H9 (cell line): Measurements from ENCODE around the gene DIP2C. TPM values are rescaled to one million over a fixed set of nuclear protein-coding genes. Genes with fewer than 3 reads are reported as not detected.
"Not testable (repeated sequence)": the region's sequence is repeated elsewhere in the genome, so short reads cannot be mapped to it uniquely, and the experiment has no call there.

ENCODE experiments used
- DNase-seq: peaks from one replicate; pipeline ENCODE4 v3.0.0-alpha.2; 2017
- H2AFZ ChIP-seq: one replicate; pipeline ENCODE4 v1.6.1; 2013; ENCODE audit warnings: mild to moderate bottlenecking, low read length, control low read depth, moderate library complexity
- H2AK5ac ChIP-seq: 2 replicates; pipeline ENCODE4 v1.6.1; 2013; ENCODE audit warnings: low read length, control low read depth, mixed read lengths; ENCODE audit not compliant: insufficient read length
- H2BK120ac ChIP-seq: one replicate; pipeline ENCODE4 v1.6.1; 2013; ENCODE audit warnings: low read depth, mild to moderate bottlenecking, low read length, control low read depth, inconsistent platforms; ENCODE audit not compliant: poor library complexity, severe bottlenecking
- H2BK12ac ChIP-seq: 2 replicates; pipeline ENCODE4 v1.6.1; 2013; ENCODE audit warnings: low read length, control low read depth, mixed read lengths, low read depth; ENCODE audit not compliant: insufficient read length
- H2BK15ac ChIP-seq: 2 replicates; pipeline ENCODE4 v1.6.1; 2013; ENCODE audit warnings: low read depth, low read length, control low read depth
- H2BK20ac ChIP-seq: one replicate; pipeline ENCODE4 v1.6.1; 2013; ENCODE audit warnings: low read depth, mild to moderate bottlenecking, low read length, control low read depth, inconsistent platforms; ENCODE audit not compliant: poor library complexity, severe bottlenecking
- H2BK5ac ChIP-seq: 2 replicates; pipeline ENCODE4 v1.6.1; 2013; ENCODE audit warnings: low read length, control low read depth, mixed read lengths; ENCODE audit not compliant: insufficient read length
- H3K14ac ChIP-seq: 2 replicates; pipeline ENCODE4 v1.6.1; 2013; ENCODE audit warnings: low read length, control low read depth; ENCODE audit not compliant: insufficient read depth
- H3K18ac ChIP-seq: 2 replicates; pipeline ENCODE4 v1.6.1; 2013; ENCODE audit warnings: low read depth, mild to moderate bottlenecking, mixed read lengths, low read length, control low read depth; ENCODE audit not compliant: insufficient read length
- H3K23ac ChIP-seq: 2 replicates; pipeline ENCODE4 v1.6.1; 2013; ENCODE audit warnings: low read length, control low read depth, mixed read lengths, low read depth; ENCODE audit not compliant: insufficient read length
- H3K23me2 ChIP-seq: 2 replicates; pipeline ENCODE4 v1.6.1; 2013; ENCODE audit warnings: low read depth, mild to moderate bottlenecking, mixed read lengths, low read length, control low read depth; ENCODE audit not compliant: insufficient read length, poor library complexity, severe bottlenecking
- H3K27ac ChIP-seq: 2 replicates; pipeline ENCODE4 v1.5.1; 2013; ENCODE audit warnings: low read length, control low read depth, mixed read lengths, low read depth; ENCODE audit not compliant: insufficient read length
- H3K27me3 ChIP-seq: 2 replicates; pipeline ENCODE4 v1.6.1; 2013; ENCODE audit warnings: low read length, control low read depth, inconsistent platforms; ENCODE audit not compliant: insufficient read depth
- H3K4ac ChIP-seq: 2 replicates; pipeline ENCODE4 v1.6.1; 2013; ENCODE audit warnings: low read depth, mild to moderate bottlenecking, control low read depth, inconsistent platforms, low read length, moderate library complexity
- H3K4me1 ChIP-seq: 2 replicates; pipeline ENCODE4 v1.6.1; 2013; ENCODE audit warnings: low read length, control low read depth, inconsistent platforms; ENCODE audit not compliant: insufficient read depth
- H3K4me2 ChIP-seq: 2 replicates; pipeline ENCODE4 v1.6.1; 2013; ENCODE audit warnings: low read length, control low read depth, mixed read lengths; ENCODE audit not compliant: insufficient read length, insufficient read depth
- H3K56ac ChIP-seq: 2 replicates; pipeline ENCODE4 v1.6.1; 2013; ENCODE audit warnings: low read depth, mild to moderate bottlenecking, mixed read lengths, low read length, control low read depth; ENCODE audit not compliant: insufficient read length
- H3K79me1 ChIP-seq: 2 replicates; pipeline ENCODE4 v1.6.1; 2013; ENCODE audit warnings: low read depth, mild to moderate bottlenecking, moderate library complexity, low read length, control low read depth, inconsistent platforms; ENCODE audit not compliant: insufficient read depth, poor library complexity, severe bottlenecking
- H3K79me2 ChIP-seq: 2 replicates; pipeline ENCODE4 v1.6.1; 2013; ENCODE audit warnings: low read length, control low read depth, inconsistent platforms; ENCODE audit not compliant: insufficient read depth
- H3K9ac ChIP-seq: 2 replicates; pipeline ENCODE4 v1.6.1; 2013; ENCODE audit warnings: low read length, control low read depth, mixed read lengths; ENCODE audit not compliant: insufficient read length; ENCODE audit errors: extremely low read depth
- H3K9me3 ChIP-seq: one replicate; pipeline ENCODE4 v1.6.1; 2013; ENCODE audit warnings: low read depth, low read length, inconsistent platforms; ENCODE audit not compliant: control insufficient read depth
- H3T11ph ChIP-seq: one replicate; pipeline ENCODE4 v1.6.1; 2013; ENCODE audit warnings: mild to moderate bottlenecking, low read length, control low read depth, inconsistent platforms
- H4K20me1 ChIP-seq: one replicate; pipeline ENCODE4 v1.6.1; 2013; ENCODE audit not compliant: control insufficient read depth, insufficient read length, insufficient read depth
- H4K5ac ChIP-seq: 2 replicates; pipeline ENCODE4 v1.6.1; 2013; ENCODE audit warnings: low read depth, mild to moderate bottlenecking, mixed read lengths, low read length, control low read depth; ENCODE audit not compliant: insufficient read length
- H4K8ac ChIP-seq: replicated peaks from 2 replicates; pipeline ENCODE4 v1.6.1; 2013; ENCODE audit warnings: low read length, control low read depth, mixed read lengths, low read depth; ENCODE audit not compliant: insufficient read length
- H4K91ac ChIP-seq: 2 replicates; pipeline ENCODE4 v1.6.1; 2013; ENCODE audit warnings: low read depth, mild to moderate bottlenecking, moderate library complexity, mixed read lengths, low read length, control low read depth; ENCODE audit not compliant: insufficient read length
- H3K27ac Mint-ChIP-seq, 3 experiments: 2 replicates in 2 of 3; 3 replicates in 1 of 3; pipeline ENCODE4 v1.8.0; 2020 to 2021; ENCODE audit warnings: mixed read lengths in 3 of 3, mild to moderate bottlenecking in 1 of 3, moderate library complexity in 1 of 3
- H3K27me3 Mint-ChIP-seq: 2 replicates; pipeline ENCODE4 v1.8.0; 2021; ENCODE audit warnings: low read depth, mild to moderate bottlenecking, moderate library complexity, mixed read lengths
- H3K36me3 Mint-ChIP-seq, 3 experiments: 2 replicates in 2 of 3; 3 replicates in 1 of 3; pipeline ENCODE4 v1.8.0; 2020 to 2021; ENCODE audit warnings: low read depth in 3 of 3, mixed read lengths in 3 of 3; ENCODE audit not compliant: insufficient read depth in 1 of 3
- H3K4me1 Mint-ChIP-seq, 2 experiments: 2 replicates each; pipeline ENCODE4 v1.8.0; 2020; ENCODE audit warnings: mixed read lengths in 2 of 2
- H3K4me3 Mint-ChIP-seq, 2 experiments: 2 replicates in 1 of 2; 3 replicates in 1 of 2; pipeline ENCODE4 v1.8.0; 2020 to 2021; ENCODE audit warnings: mild to moderate bottlenecking in 2 of 2, mixed read lengths in 2 of 2, moderate library complexity in 1 of 2
- H3K9me3 Mint-ChIP-seq, 2 experiments: 2 replicates in 1 of 2; 3 replicates in 1 of 2; pipeline ENCODE4 v1.8.0; 2020; ENCODE audit warnings: mild to moderate bottlenecking in 2 of 2, mixed read lengths in 2 of 2, moderate library complexity in 1 of 2
- WGBS: extraction: QIAGEN DNeasy Blood & Tissue Kit; methylation state at CpG from one replicate; pipeline ENCODE4 v1.1.7; 2013; ENCODE audit warnings: missing lambda C conversion rate, low lambda C conversion rate, mixed read lengths; ENCODE audit not compliant: insufficient read length; ENCODE audit errors: extremely low coverage; 5-methylcytosine and 5-hydroxymethylcytosine counted together
- total RNA-seq: library from RNA; stranded (reverse); gene quantifications from 2 replicates; pipeline ENCODE4 v1.2.1, GENCODE V29; 2021
- TF ChIP-seq, protein P1 (sequence below): fragments of 200-600 bp; sonication (generic); conservative IDR thresholded peaks from 3 replicates; pipeline ENCODE4 v1.8.0; 2021; ENCODE audit warnings: antibody characterized with exemption, mild to moderate bottlenecking

DIP2C gene
- total RNA-seq, 1 experiment from 2014 or later = 7.9 TPM

DNA sequence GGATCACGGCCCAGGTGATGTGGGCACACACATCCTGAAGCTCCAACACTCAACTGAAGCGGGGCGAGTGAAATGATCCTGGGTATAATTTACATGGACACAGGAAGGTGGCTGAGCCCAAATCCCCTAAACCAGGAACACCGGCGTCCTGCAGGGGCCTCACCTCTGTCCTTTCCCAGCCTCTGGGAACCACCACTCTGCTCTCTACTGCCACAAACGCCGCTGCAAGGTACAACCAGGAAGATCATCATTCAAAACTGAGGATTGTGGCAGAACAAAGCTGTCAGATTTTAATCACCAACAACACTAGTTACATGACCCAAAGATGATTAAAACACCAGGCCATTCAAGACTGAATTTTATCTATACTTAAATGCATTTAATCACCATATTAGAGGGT lies 104.0 kb downstream of the DIP2C start:
- Histone ChIP-seq H3K27me3 (no peaks in the 10 kb centered on the region), H3K27ac (no peak overlapping the region), H2AK5ac (no peak overlapping the region), H4K91ac (no peak overlapping the region), H3K79me1 (peaks cover 5% of the 10 kb centered on the region), H3K56ac (no peak overlapping the region), H2BK15ac (no peak overlapping the region), H3K4ac (no peak overlapping the region), H2BK120ac (no peak overlapping the region), H2BK5ac (no peak overlapping the region), H3K79me2 (no peaks in the 10 kb centered on the region; the same call in 1 of the 2 replicates), H3K4me1 (no peaks in the 10 kb centered on the region), H3K9me3 (no peaks in the 10 kb centered on the region), H3K4me2 (no peak overlapping the region), H3K23ac (no peak overlapping the region), H4K5ac (no peak overlapping the region), H3K23me2 (no peaks in the 10 kb centered on the region), H3K18ac (no peak overlapping the region), H3K9ac (no peak overlapping the region), H4K20me1 (no peaks in the 10 kb centered on the region), H4K8ac (no peak overlapping the region), H3T11ph (no peak overlapping the region), H2BK20ac (no peak overlapping the region), H2AFZ (no peak overlapping the region), H2BK12ac (no peak overlapping the region), H3K14ac (no peak overlapping the region)
- TF ChIP-seq, protein P1, sequence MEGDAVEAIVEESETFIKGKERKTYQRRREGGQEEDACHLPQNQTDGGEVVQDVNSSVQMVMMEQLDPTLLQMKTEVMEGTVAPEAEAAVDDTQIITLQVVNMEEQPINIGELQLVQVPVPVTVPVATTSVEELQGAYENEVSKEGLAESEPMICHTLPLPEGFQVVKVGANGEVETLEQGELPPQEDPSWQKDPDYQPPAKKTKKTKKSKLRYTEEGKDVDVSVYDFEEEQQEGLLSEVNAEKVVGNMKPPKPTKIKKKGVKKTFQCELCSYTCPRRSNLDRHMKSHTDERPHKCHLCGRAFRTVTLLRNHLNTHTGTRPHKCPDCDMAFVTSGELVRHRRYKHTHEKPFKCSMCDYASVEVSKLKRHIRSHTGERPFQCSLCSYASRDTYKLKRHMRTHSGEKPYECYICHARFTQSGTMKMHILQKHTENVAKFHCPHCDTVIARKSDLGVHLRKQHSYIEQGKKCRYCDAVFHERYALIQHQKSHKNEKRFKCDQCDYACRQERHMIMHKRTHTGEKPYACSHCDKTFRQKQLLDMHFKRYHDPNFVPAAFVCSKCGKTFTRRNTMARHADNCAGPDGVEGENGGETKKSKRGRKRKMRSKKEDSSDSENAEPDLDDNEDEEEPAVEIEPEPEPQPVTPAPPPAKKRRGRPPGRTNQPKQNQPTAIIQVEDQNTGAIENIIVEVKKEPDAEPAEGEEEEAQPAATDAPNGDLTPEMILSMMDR = peak; percentile 59
- WGBS = no CpG with 5 or more reads among the region's 7 CpGs
- Mint-ChIP-seq H3K4me3 (no peak overlapping the region), H3K4me1 (peaks cover 12 to 17% of the 10 kb centered on the region in 2 experiments), H3K27me3 (no peaks in the 10 kb centered on the region), H3K36me3 (no peaks in the 10 kb centered on the region), H3K9me3 (no peaks in the 10 kb centered on the region), H3K27ac (peak overlapping the region in 2 of 3 experiments; percentile 2 to 73; a peak in 2 of 7 replicates)
- no peak for DNase-seq

DNA sequence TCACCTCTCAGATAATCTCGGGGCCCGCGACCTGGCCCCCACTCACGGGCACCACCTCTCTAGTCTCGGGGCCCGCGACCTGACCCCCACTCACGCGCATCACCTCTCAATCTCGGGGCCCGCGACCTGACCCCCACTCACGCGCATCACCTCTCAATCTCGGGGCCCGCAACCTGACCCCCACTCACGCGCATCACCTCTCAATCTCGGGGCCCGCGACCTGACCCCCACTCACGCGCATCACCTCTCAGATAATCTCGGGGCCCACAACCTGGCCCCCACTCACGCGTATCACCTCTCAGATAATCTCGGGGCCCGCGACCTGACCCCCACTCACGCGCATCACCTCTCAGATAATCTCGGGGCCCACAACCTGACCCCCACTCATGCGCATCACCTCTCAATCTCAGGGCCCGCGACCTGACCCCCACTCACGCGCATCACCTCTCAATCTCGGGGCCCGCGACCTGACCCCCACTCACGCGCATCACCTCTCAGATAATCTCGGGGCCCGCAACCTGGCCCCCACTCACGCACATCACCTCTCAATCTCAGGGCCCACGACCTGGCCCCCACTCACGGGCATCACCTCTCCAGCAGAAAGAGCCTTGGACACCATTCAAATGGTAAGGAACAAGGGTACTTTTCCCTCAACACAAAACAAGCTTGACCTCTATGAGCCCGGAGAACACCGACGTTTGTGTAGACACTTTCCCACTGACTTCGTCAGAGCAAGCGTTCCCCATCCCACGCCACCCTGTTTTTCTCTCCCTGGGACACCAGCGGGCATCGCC lies 104.8 kb downstream of the DIP2C start:
- H3K4me1 Mint-ChIP-seq = peaks cover 12 to 17% of the 10 kb centered on the region in 2 experiments
- peak overlapping the region; percentile 21 to 70 (median 56); a peak in 4 of 7 replicates for H3K27ac Mint-ChIP-seq
- H3K36me3 Mint-ChIP-seq = not testable (repeated sequence)

More for the DNA sequence above, 104.8 kb downstream of the DIP2C start:
- H3T11ph ChIP-seq, H3K4me2 ChIP-seq, H3K56ac ChIP-seq, H2AK5ac ChIP-seq, H4K5ac ChIP-seq, H2BK5ac ChIP-seq, H3K4ac ChIP-seq, H2BK12ac ChIP-seq, H2AFZ ChIP-seq, H2BK120ac ChIP-seq, H3K4me1 ChIP-seq, H3K9me3 Mint-ChIP-seq, H3K27me3 Mint-ChIP-seq, H3K23me2 ChIP-seq, H3K18ac ChIP-seq, H3K4me3 Mint-ChIP-seq, H3K79me1 ChIP-seq, H3K14ac ChIP-seq, H3K27me3 ChIP-seq, H3K9ac ChIP-seq, H3K23ac ChIP-seq, H3K27ac ChIP-seq, H3K9me3 ChIP-seq, DNase-seq, H4K20me1 ChIP-seq, H4K91ac ChIP-seq, H3K79me2 ChIP-seq, H2BK15ac ChIP-seq, H4K8ac ChIP-seq, H2BK20ac ChIP-seq: not testable (repeated sequence)
- no CpG with 5 or more reads among the region's 55 CpGs for WGBS
